Lung microvascular endothelial cell (primary cell): ENCODE data around the gene APOF. TPM values are rescaled to one million over a fixed set of nuclear protein-coding genes. Genes with fewer than 3 reads are reported as not detected.
"Not testable (repeated sequence)": the region's sequence is repeated elsewhere in the genome, so short reads cannot be mapped to it uniquely, and the experiment has no call there.

ENCODE experiments used
- DNase-seq, 2 donors: peaks; one replicate each; pipeline versions ENCODE4 v3.0.0 to v3.0.0-alpha.2; 2010; ENCODE audit warnings: low read depth in 2 of 2
- total RNA-seq: library from RNA; depleted of rRNA; stranded (reverse); fragments of >200 nt; gene quantifications from 2 replicates; pipeline ENCODE4 v1.2.1, GENCODE V29; 2014

Gene APOF
- total RNA-seq, 1 donor from 2014 or later: not detected

DNA sequence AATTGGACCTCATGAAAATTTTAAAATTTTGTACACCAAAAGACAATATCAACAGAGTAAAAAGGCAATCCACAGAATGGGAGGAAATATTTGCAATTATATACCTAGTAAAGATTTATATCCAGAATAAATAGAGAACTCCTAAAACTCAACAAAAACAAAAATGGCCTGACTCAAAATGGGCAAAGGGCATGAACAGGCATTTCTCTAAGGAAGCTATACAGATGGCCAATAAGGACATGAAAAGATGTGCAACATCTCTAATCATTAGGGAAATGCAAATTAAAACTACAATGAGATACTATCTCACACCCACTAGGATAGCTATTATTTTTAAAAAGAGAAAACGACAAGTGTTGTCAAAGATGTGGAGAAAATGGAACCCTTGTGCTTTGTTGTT lies 10.9 kb upstream of the APOF start:
- DNase-seq: no peak

DNA sequence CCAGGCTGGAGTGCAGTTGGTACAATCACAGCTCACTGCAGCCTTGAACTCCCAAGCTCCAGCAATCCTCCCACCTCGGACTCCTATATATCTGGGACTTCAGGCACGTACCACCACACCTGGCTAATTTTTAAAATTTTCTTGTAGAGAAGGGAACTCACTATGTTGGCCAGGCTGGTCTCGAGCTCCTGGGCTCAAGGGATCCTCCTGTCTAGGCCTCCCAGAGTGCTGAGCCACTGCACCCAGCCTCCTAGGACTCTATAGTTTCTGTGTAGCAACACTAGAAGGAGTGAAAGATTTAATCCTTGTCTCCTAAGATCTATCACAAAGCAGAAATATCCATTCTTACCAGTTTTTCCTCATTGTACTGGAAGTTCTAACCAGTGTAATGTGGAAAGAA lies 4.3 kb upstream of the APOF start:
- no peak for DNase-seq

DNA sequence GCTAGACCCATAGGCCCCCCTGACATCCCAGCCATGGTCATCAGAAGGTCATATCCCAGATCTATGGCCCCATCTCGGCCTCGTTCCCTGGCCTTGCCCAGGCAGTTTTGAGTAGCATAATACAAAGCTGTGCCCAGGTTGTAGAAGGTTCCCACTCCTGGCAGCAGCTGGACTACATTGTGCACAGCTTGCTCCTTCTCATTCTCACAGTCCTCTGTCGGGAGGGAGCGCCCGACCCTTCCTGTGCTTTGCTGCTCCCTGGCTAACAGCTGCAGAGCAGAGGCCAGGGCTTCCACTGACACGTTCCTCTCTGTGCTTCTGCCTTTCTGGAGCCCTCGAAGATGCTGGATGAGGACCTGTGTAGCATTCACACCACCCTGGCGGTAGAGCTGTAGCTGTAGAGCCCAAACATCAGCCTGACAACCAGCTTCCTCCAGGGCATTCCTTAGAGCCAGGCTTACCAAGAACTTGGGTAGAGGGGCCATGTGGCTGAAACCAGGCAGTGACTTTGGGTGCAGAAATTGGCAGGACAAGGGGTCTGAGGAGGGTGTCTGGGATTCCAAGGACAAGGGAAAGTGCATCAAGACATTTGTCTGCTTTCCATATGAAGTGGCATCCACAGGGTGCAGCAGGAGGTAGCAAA lies 1.0 kb downstream of the APOF start:
- DNase-seq: no peak

DNA sequence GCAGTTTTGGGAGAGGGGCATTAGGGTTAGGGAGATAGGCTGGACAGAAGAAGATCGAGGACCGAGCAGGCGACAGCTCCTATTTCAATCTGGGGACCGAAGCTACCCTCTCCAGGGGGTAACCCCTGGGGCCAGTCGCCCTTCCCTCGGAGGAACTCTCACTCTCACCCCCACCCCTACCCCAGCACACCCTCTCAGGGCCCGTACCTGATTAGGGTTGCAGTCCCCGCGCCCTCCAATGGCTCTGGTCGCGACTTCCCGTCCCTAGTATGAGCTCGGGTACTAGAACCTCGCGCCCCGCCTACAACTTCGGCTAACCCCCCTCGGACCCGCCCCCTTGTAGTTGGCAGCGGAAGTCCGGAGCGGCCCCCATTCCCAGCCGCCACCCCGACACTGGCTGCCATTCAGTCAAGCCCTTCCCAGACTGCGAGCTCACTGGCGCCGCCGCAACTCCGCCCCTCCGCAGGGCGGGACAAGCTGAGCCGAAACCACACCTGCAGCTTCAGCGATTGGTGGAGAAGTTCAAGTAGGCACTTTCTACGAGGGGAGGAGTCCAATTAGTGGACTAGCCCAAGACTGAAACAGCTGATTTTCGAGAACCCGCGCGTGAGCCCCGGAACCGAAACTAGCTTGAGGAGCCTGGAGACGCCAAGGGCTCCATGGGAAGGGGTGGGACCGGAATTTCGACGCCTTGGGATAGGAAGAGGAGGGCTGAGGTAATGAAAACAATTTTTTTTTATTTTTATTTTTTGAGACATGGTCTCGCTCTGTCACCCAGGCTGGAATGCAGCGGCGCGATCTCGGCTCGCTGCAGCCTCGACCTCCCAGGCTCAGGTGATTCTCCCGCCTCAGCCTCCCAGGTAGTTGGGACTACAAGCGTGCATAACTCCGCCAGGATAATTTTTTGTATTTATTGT lies 2.5 kb downstream of the APOF start, which contains the start of gene STAT2:
TSS of gene STAT2 (minus strand) at position 257 of the 917 bp plus-strand sequence. CDS start 3,536 bp downstream, outside the sequence.
- peak; percentile 97 to 100 for DNase-seq

DNA sequence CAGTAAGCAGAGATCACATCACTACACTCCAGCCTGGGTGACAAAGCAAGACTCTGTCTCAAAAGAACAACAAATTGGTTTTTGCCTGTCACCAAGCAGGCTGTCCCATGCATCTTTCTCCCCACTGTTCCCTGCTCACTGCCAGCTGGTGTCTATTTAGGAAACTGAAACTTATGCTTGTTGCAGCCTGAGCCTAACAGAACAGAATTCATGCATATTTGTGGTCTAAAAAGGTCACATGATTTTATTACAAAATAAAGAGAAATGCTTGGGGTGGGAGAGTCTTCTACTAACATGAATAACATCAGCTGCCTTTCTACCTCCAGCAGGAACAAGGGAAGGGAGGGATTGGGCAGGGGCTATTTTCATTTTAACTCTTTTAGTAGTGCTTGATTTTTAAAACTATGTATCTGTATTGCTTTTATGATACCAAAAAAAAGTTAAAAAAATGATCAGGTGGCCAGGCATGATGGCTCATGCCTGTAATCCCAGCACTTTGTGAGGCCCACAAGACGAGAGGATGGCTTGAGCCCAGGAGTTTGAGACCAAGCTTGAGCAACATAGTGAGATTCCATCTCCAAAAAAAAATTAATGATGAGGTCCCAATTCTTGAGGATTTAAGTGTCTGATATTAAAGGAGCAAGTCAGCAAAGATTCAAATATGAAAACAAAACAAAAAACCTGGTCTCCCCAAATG lies 3.7 kb downstream of the APOF start:
- DNase-seq: peak; percentile 15 to 64

DNA sequence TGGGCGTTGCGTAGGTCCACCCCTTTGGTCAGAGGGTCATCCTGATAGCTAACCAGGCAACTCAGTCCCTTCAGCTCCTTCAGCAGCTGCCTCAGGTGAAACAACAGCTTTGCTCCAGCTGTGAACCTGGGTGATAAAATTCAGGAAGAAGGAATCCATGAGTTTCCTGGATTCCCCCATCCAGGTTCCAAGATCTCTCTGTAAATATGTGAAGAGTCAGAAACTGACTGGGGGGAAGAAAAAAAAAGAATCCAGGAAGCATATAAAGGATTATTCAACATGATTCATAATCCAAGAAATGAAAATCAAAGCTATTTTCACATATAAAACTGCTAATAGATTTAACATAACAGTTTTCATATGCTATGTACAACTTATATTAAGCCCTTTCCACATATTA lies 11.3 kb downstream of the APOF start:
- DNase-seq: no peak

DNA sequence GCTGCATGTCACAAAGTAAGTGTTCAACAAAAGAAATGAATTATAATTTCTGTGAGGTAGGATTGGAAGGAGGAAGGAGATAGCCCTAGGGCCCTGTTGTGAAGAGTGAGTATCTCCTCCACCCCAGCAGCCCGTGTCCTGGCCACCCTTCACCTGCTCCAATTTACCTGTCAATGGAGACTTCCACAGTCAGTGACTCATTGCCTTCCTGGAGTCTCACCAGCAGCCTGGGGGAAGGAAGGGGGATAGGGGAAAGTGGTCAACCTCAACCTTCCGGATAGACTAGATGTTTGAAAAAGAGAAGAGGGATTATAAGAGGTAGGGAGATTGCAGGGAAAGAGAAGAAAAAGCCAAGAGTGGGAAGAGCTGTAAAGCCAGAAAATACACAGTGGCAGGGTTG lies 12.0 kb downstream of the APOF start:
- DNase-seq: no peak

DNA sequence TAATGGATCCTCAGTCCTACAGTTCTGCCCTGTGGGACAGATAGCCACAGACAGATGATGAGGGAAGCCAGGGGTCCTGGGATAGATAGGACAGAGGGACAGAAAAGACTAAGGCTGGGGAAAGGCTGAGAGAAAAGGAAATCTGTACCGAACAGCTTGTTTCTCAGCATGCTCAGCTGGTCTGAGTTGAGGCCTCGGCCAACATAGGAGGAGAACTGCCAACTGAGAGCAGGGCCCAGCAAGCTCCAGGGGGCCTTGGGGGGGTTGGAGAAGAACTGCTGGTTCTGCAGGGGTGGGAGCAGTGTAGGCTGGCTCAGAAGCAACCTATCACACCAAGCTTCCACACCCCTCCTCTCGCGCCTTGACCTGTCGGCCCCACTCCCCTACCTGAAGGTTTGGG lies 13.9 kb downstream of the APOF start:
- no peak for DNase-seq

DNA sequence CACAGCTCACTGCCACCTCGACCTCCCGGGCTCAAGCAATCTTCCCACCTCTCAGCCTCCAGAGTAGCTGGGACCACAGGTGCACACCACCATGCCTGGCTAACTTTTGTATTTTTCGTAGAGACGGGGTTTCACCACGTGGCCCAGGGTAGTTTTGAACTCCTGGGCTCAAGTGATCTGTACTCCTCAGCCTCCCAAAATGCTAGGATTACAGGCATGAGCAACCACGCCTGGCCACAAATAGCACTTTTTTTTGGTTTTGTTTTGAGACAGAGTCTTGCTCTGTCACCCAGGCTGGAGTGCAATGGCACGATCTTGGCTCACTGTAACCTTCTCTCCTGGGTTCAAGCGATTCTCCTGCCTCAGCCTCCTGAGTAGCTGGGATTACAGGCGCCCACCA lies 15.4 kb downstream of the APOF start:
- DNase-seq: not testable (repeated sequence)

DNA sequence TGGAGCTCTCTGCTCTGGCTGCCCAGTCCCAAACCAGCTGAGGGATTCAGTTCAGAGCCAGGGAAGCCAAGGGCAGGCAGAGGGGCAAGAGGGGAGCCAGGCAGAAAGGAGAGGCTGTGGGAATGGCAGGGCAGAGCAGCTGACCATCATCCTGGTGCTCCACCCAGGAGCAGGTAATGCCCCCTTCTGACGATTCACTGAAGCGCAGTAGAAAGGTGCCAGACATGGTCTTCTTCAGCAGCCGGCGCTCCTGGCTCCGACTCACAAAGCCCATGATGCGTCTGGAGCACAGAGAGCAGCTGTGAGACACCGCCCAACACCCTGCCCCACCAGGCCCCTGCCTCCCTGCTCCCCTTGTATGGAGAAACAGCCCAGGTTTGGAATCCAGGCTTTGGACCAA lies 16.0 kb downstream of the APOF start:
- DNase-seq: peak; percentile 13 to 28

DNA sequence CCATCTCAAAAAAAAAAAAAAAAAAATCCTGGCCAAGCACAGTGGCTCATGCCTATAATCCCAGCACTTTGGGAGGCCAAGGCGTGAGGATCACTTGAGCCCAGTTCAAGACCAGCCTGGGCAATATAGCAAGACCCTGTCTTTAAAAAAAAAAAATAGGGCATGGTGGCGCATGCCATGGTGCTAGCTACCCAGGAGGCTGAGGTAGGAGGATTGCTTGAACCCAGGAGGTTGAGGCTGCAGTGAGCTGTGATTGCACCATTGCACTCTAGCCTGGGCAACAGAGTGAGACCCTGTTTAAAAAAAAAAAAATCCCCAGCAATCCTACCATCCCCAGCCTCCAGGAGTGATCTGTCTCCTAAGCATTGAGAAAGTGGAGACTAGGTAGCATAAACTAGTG lies 20.4 kb downstream of the APOF start:
- DNase-seq: not testable (repeated sequence)

DNA sequence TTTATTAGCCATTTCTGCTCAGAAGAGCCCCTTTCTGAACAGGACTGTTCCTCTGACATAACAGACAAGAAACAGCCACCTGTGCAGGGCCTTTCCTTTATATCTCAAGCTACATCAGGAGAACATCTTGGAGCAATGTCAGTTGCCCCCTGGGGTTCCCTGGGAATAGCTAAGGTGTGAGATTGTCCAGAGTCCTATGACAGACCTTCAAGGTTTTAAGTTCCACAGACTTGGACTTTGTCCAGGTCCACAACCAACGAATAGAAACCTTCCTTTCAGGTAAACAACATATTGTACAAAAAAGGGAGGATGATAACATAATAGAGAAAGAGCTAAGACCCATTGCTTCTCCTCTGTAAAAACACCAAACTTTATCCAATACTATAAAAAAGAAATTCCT lies 21.0 kb downstream of the APOF start:
- DNase-seq: no peak

DNA sequence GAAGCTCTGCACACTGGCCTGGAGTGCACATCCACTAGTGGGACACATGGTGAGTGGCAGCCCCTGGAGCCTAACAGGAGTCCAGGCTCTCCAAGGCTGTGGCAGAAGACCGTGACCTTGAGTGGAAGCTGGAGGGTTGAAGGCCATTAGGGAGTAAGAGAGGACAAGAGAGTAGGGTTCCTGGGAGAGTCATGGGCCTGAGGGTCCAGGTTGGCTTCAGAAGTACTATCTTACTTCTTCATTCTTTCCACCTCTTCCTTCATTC lies 23.6 kb downstream of the APOF start:
- DNase-seq: no peak

DNA sequence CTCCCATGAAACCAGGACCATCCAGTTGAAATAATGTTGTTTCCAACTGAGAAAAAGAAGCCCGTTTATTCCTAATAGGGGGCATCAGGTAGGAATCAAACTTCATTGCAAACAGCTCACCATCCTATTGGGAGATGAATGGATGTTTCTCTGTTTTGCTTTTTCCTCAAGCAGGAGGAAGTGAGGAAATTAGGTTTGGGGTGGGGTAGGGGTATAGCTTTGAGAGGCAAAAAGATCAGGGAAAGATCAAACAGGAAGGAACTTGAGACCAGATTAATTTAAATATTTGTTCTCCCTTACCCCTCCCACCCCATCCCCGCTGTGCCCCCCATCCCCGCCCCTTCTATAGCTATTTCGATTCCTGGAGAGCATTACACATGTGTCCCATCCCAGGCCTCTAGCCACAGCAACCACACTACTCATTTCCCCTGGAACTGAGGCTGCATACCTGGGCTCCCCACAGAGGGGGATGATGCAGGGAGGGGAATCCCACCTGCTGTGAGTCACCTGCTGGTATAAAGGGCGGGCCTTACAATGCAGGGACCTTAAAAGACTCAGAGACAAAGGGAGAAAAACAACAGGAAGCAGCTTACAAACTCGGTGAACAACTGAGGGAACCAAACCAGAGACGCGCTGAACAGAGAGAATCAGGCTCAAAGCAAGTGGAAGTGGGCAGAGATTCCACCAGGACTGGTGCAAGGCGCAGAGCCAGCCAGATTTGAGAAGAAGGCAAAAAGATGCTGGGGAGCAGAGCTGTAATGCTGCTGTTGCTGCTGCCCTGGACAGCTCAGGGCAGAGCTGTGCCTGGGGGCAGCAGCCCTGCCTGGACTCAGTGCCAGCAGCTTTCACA lies 24.1 kb downstream of the APOF start, which contains the start of gene IL23A:
TSS of gene IL23A (plus strand) at position 577 of the 850 bp plus-strand sequence. CDS start at position 738, 161 bp downstream.
- peak in 1 of 2 donors; percentile 53 for DNase-seq

DNA sequence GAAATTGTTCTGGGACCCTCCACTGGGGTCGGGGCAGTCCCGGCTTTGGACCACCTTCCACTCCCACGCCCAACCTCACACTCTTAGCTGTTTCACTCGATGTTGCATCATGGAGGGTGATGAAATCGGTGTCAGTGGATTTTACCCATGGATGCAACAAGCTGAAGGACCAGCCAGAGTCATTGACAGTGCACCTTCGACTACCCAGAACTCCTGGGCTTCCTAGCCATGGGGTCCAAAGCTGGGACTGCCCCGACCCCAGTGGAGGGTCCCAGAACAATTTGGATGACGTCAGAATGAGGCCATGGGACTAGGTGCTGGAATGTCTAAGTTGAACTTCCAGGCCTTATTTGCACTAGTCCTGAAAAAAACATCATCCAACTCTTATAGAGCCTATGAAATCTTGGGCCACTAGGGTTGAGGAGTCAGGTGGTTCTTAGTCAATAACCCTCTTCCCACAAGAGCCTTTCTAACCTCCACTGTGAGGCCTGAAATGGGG lies 24.9 kb downstream of the APOF start:
- DNase-seq: no peak

DNA sequence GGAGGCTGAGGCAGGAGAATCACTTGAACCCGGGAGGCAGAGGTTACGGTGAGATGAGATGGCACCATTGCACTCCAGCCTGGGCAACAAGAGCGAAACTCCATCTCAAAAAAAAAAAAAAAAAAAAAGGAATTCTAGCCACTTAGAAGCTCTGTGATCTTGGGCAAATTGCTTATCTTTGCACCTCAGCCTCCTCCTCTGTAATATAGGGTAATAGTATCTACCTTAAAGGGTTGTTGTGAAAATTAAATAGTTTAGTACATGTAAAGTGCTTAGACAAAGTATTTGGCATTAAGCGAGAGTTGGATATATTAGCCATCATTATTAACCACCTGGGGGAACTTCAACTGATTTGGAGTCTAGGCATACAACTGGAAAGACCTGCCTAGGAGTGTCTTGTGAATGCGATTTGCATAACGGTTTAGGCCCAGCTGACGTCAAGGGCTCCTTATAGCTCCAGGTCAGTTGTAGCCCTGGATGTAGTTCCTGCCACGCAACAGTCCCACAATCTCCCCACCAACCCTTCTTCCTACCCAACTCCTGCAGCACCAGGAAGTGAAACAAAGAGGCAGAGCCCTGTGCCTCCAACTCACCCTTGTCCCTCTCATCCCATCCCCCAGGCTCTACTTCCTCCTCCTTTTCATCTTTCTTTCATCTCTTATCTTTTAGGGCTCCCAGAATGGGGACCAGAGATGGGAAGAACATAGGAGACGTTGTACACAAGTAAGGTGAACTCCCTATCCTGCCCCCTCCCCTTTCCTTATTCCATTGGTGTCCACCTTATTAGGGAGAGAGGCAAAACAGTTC lies 26.1 kb downstream of the APOF start:
- DNase-seq: no peak

DNA sequence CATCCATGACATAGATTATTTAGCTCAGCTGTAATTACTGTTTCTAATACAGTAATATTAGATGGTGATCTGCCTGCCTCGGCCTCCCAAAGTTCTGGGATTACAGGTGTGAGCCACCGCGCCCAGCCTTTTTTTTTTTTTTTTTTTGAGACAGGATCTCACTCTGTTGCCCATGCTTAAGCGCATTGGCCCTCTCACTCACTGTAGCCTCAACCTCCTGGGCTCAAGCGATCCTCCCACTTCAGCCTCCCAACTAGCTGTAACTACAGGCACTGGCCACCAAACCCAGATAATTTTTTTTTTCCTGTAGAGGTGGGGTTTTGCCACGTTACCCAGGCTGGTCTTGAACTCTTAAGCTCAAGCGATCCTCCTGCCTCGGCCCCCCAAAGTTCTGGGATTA lies 27.1 kb downstream of the APOF start:
- not testable (repeated sequence) for DNase-seq

DNA sequence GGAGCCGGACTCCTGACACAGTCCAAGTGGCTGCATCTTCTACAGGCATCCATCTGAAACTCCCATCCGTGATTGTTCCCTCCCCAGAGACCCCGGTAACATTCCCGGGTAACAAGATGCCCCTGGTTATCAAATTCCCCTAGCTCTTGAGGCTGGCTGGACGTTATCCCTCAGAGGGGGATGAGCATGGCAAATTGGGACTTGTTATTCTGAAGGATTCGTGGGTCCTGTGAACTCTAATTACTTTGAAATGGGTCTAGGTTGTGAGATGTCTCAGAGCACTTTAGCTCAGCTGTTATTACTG lies 28.2 kb downstream of the APOF start:
- no peak for DNase-seq

DNA sequence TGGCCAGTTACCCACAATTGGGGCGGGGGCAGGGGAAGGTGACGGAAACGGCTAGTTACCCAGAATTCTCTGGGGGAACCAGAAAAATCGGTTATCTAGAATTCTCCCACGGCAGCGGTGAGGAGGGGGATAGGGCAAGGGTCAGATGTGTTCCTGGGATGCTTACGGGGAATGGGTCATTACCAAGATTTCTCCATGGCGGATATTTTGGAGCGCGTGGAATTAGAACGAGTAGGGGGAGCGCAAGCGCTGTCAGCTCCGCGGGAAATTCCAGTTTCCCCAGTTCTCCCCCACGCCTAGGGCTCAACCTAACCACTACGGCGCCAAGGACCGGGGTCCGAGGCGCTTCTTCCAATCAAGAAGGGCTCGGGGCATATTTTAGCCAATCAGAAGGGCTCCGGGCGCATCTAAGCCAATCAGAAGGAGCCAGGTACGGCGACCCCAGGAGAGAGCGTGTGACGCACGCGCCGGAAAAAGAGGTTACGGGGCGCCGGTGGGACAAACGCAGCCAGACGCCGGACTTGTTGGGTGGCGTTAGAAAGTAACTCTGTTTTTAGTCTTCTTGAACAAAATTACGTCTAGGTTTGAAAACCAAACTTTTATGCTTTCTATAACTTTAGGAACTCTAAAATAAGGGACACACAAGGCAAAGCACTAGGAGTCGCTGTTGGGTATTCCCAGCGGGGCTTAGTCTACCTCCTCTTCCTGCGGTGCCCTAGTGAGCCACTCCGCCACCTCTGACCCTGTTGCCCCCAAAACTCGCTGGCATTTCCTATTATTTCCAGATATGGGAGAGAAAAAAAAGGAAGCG lies 28.8 kb downstream of the APOF start, which contains the start of gene PAN2:
TSS of gene PAN2 (minus strand) at position 322 of the 811 bp plus-strand sequence. CDS start 906 bp downstream, outside the sequence.
- peak; percentile 97 to 98 for DNase-seq
